Cardiac fibroblast (primary cell): ENCODE results near the gene PHETA2.

Source experiments
- DNase-seq, 2 donors: peaks; one replicate each; pipeline versions ENCODE4 v3.0.0 to v3.0.0-alpha.2; 2010; ENCODE audit warnings: low read depth in 2 of 2
- H3K4me3 ChIP-seq, 2 donors: replicated peaks in 1 of 2; 1 replicate in 1 of 2; 2 replicates in 1 of 2; pipeline ENCODE4 v1.5.1; 2011; ENCODE audit warnings: low read depth in 2 of 2, low read length in 2 of 2, mild to moderate bottlenecking in 2 of 2, moderate library complexity in 1 of 2
- TF ChIP-seq, protein P1 (sequence below): IDR thresholded peaks from one replicate; pipeline ENCODE4 v1.5.1; 2011; ENCODE audit warnings: low read depth, mild to moderate bottlenecking, low read length, inconsistent platforms

Gene PHETA2

DNA sequence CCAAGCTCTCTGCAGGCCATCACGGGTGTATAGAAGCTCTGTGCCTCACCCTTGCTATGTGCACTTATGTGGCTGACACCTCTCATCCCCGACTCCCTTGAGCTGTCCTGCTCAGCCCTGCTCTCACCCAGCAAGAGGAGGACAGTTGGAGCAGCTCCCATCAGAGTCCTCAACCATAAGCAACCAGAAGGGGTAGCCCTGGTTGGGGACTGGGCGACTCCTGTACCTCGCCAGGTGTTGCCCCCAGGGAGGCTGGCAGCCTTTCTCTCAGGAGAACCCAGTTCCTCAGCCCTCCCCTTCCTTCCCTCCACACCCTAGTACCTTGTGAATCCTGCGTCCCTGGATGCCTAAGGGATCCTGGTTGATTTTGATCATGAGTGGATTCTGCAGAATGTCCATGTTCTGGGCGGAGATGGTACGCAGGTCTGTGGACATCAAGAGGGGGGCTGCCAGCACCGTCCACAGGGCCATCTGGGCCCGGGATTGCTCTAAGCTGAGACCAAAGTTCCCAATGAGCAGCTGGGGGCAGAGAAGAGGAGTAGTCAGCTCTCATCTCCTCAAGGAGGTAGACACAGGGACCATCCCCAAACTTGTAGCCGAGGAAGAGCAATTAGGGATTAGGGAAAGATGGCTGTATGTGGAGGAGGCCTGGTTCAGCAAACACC is 11.4 kb upstream of the PHETA2 start:
- DNase-seq = no peak
- TF ChIP-seq, protein P1, sequence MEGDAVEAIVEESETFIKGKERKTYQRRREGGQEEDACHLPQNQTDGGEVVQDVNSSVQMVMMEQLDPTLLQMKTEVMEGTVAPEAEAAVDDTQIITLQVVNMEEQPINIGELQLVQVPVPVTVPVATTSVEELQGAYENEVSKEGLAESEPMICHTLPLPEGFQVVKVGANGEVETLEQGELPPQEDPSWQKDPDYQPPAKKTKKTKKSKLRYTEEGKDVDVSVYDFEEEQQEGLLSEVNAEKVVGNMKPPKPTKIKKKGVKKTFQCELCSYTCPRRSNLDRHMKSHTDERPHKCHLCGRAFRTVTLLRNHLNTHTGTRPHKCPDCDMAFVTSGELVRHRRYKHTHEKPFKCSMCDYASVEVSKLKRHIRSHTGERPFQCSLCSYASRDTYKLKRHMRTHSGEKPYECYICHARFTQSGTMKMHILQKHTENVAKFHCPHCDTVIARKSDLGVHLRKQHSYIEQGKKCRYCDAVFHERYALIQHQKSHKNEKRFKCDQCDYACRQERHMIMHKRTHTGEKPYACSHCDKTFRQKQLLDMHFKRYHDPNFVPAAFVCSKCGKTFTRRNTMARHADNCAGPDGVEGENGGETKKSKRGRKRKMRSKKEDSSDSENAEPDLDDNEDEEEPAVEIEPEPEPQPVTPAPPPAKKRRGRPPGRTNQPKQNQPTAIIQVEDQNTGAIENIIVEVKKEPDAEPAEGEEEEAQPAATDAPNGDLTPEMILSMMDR = no peak
- no peak overlapping the region for H3K4me3 ChIP-seq

DNA sequence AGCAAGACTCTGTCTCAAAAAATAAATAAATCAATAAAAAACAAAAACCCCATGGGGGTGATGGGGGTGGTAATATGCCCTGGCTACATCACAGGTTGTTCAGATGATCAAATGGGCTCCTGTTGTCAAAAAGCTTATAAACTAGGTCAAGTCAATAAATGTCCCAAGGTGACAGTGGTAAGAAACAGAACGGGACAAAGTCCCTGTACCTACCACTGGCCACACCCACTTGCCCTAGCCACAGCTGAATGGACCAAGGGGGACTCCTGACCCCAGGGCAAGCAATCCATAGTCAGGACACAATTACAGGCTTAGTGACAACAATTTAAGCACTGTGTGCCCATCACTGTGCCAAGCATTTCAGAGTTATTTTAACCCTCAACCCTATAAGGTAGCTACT is 9.4 kb upstream of the PHETA2 start:
- H3K4me3 ChIP-seq = no peak overlapping the region
- TF ChIP-seq, protein P1 = no peak
- no peak for DNase-seq

DNA sequence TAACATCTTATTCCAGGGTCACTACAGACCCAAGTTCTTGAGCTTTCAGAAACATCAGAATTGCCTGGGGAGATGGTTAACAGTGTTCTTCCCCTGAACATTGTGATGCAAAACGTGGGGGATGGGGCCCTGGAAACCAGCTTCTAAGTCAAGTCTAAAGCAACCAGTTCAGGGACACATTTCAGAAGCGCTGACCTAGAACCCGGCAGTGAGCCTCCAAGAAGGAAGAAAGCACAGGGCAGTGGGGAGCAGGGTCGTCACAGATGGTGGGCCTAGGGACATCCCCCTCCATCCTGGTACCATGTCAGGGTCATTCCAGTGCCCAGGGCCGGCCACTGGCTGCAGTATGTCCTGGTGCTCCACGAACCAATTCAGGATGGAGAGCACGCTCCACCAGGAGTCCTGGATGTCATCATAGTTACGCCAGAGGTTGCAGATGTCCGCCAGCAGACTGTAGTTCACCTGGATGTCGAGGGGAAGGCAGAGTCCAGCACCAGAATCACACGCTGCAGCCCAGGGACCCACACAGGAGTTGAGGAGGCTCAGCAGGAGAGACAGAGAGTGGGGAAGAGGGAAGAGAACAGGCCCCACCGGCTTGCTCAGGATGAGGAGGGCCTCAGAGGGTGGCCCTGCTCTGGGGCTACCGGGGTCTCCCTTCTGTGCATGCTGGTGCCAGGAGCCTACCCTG is 8.5 kb upstream of the PHETA2 start:
- no peak overlapping the region for H3K4me3 ChIP-seq
- no peak for DNase-seq
- TF ChIP-seq, protein P1 = no peak

DNA sequence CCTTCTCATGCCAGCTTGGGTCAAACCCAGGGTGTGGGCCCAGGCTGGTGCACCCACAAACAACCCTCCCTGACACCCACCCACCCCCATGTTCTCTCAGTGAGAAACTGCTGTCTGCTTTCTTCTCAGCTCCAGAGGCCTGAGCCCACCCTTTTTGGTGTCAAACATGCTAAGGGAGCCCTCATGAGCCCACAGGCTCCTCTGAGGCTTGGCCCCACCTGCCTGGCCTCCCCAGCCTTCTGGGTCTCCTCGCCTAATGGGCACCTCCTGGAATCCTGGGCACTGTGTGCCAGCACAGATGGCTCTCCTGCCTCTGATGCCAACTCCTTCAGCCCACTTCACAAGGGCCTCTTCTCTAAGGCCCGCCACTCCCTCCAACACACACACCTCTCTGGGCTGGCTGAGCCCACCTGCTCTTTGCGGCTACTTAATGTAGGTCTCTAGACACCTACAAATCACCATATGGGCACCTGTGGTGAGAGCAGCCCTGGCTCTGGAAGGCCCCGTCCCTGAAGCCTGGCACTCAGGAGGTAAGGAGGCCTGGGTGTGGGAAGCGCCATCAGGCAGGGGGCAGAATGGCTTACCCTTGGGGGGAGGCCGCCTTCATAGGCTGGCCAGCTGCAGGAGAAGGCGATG is 7.8 kb upstream of the PHETA2 start:
- TF ChIP-seq, protein P1 = no peak
- no peak for DNase-seq
- no peak overlapping the region for H3K4me3 ChIP-seq

DNA sequence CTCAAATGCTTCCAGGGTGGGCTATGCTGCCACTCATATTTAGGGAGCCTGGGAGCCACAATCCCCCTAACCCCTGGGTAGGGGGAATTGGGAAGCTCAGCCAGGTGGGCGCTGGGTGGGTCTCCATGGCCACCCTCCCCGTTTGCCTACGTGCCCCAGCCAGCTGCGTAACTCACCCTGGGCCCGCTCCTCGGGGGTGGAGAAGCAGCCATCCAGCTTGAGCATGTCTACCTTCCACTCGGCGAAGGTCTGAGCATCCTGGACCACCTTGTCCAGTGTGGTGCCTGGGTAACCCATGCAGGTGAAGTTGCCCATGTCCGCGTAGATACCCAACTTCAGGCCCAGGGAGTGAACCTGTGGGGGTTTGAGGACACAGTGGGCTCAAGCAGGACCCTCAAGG is 7.1 kb upstream of the PHETA2 start:
- TF ChIP-seq, protein P1 = no peak
- no peak for DNase-seq
- no peak overlapping the region for H3K4me3 ChIP-seq

DNA sequence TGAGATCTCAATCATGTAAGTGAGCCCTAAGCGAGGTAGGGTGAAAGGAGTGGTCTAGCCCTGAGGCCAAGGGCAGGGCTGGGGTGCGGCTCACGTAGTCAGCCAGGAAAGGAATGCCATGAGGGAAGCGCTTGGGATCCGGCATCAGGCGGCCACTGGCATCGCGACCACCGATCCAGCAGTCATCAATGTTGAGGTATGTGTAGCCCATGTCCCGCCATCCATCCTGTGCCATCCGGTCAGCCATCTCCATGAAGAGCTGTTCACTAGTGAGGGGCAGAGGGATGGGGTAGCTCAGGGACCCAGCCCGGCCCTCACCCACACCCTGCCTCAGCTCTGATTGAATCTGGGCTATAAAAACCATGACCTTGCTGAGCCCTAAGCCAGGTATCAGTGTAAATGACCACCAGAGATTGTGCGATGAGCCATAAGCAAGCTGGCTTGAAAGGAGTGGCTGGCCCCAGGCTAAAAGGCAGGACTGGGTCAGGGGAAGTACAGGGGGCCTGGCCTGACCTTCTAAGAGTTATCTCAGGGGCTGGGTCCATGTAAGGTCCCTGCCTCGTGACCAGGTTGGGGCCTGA is 6.3 kb upstream of the PHETA2 start:
- DNase-seq = no peak
- H3K4me3 ChIP-seq = no peak overlapping the region
- TF ChIP-seq, protein P1 = no peak
